GM23338 (cell line): Measurements from ENCODE around the gene SDR42E2.

ENCODE experiments used
- CTCF ChIP-seq, 2 experiments: fragments of 200-600 bp in 1 of 2; sonication (generic) in 1 of 2; conservative IDR thresholded peaks; 2 replicates each; pipeline versions ENCODE4 v1.5.1 to v1.6.1; 2016 to 2017; ENCODE audit warnings: antibody characterized with exemption in 2 of 2, low read depth in 2 of 2, mild to moderate bottlenecking in 2 of 2, moderate library complexity in 1 of 2
- ETS1 ChIP-seq: IDR thresholded peaks from 2 replicates; pipeline ENCODE4 v1.6.1; 2016; ENCODE audit warnings: antibody characterized with exemption
- EZH2 ChIP-seq: fragments of 200-600 bp; sonication (generic); IDR thresholded peaks from one replicate; pipeline ENCODE4 v1.8.0; 2017; ENCODE audit warnings: antibody characterized with exemption, mild to moderate bottlenecking, low read depth; ENCODE audit not compliant: unreplicated experiment
- EZH2phosphoT487 ChIP-seq: fragments of 200-600 bp; sonication (generic); IDR thresholded peaks from one replicate; pipeline ENCODE4 v1.8.1; 2018; ENCODE audit warnings: antibody characterized with exemption; ENCODE audit not compliant: unreplicated experiment
- JUNB ChIP-seq: IDR thresholded peaks from one replicate; pipeline ENCODE4 v1.6.1; 2016; ENCODE audit warnings: antibody characterized with exemption; ENCODE audit not compliant: unreplicated experiment
- POLR2AphosphoS5 ChIP-seq: IDR thresholded peaks from 2 replicates; pipeline ENCODE4 v1.6.1; 2016; ENCODE audit warnings: antibody characterized with exemption, low read depth
- REST ChIP-seq: IDR thresholded peaks from one replicate; pipeline ENCODE4 v1.6.1; 2018; ENCODE audit warnings: antibody characterized with exemption; ENCODE audit not compliant: unreplicated experiment
- STAT1 ChIP-seq: IDR thresholded peaks from one replicate; pipeline ENCODE4 v1.6.1; 2016; ENCODE audit warnings: antibody characterized with exemption; ENCODE audit not compliant: unreplicated experiment

DNA sequence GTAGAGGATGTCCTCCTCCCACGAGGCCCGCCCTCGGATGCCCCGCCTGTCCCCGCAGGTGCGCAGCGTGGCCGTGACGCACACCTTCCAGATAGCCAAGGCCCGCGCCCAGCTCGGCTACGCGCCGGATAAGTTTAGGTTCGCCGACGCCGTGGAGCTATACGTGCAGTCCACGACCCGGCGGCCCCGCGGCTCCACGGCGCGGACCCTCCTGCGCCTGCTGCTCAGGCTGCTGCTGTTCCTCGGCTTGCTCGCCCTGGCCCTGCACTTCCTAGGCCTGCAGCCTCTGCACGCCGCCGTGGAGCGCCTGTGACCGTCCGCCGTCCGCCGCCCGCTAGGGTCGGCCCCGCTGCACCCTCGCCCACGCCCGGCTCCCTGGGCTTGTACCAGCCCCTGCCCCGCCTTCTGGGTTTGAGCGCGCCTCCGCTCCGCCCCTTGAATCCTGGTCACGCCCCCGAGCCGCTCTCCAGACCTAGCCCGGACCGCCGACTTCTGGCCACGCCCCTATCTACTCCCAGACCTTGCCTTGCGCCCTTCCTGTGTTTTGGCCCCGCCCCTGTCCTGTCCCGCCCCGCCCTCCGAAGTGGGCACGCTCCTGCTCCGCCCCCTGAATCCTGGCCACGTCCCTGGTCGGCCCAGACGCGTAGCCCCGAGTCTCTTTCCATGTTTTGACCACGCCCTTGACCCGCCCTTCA, 27.9 kb downstream of the SDR42E2 start:
- TF ChIP-seq STAT1: no peak
- no peak for TF ChIP-seq CTCF (conservative IDR thresholded peaks at IDR 0.05; ENCODE audit: low read depth in 2 of 2)
- no peak for TF ChIP-seq EZH2
- TF ChIP-seq POLR2AphosphoS5: peak; percentile 80
- TF ChIP-seq ETS1: no peak
- TF ChIP-seq EZH2phosphoT487: no peak
- TF ChIP-seq JUNB: no peak
- no peak for TF ChIP-seq REST
